HG02678 (cell line): ENCODE results near the gene ELAVL1.
A peak's percentile ranks its signal among the peaks of the same experiment; 100 is the strongest.
"Not testable (repeated sequence)": the region's sequence is repeated elsewhere in the genome, so short reads cannot be mapped to it uniquely, and the experiment has no call there.

Experiments
- ATAC-seq: cut with Tn5 transposase; IDR thresholded peaks from one replicate; pipeline ENCODE4 v1.9.1; 2021; ENCODE audit warnings: mild to moderate bottlenecking, moderate library complexity; ENCODE audit not compliant: unreplicated experiment

ELAVL1 gene

DNA sequence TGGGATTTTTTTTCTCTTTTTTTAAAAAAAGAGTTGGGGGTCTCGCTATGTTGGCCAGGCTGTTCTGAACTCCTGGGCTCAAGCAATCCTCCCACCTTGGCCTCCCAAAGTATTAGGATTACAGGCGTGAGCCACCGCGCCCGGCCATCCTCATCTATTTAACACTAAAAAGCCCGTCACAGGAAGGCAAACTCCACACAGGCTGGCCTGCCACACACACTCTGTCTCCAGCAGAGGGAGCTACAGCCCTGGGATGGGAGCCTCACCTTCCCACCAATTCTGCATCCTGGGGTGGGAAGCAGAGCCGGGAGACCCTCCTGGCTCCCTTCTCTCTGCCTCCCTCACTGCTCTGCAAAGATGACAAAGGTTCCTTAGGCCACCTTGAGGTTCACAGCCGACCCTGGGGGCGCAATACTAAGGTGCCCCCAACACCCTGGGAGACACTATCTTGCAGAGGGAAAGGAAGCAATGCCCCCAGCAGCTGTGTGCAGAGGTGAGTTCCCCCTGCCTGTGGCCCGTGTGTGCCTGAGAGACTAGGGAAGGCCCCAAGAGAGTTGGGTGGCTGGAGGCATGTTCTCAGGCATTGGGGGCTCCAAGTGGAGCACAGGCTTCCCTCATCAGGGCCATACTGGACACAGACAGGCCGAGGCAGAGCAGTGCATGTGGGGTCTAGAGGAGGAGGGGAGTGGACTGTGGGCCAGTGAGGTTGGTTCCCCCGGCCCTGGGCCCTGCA, 34.6 kb downstream of the ELAVL1 start:
- ATAC-seq: no peak

DNA sequence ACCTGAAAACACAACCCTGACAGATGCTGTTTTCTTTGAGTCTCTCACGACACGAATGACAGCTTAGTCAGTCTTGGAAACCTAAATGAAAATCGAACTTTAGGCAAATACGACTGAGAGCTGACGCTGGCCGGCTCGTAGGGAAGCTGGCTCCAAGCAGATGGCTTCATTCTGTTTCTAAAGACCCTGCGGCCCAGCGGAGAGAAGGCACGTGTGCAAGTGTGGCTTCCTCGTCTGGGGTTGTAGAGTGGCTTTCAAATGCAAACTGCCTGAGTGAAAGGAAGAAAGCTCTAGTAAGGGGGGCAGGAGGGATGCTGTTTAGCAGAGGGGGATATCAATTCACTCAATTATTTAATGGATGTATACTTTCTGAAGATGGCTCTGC, 35.9 kb downstream of the ELAVL1 start:
- no peak for ATAC-seq

DNA sequence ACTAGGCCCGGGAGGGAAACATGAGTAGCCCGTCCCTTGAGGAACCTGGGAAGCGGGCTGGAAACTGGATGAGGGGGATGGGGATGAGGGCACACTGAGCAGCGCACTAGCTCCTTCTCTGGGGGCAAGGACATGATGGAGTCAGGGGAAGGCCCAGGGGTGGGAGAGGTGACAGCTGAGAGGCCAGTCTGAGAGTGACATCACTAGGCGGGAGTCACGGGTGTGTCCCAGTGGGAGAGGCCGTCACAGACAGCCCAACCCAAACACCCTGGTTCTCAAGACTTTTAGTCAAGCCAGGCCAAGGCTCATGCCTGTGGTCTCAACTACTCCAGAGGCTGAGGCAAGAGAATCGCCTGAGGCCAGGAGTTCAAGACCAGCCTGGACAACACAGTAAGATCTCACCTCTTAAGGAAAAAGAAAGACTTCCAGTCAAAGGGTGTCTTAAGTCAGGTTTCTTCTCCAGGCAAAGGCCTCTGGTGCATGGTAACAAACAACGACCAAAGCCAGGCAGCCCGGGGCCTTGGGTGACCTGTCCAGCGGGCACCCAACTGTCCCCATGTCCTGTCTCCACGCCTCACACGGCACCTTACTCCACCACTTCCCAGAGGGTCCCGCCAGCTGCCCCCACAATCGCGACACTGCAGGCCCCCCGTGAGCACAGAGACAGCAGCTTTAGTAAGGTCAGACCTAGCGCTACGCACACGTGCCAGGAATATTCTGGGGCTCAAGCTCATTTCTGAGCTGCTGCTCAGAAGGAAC, 36.5 kb downstream of the ELAVL1 start:
- ATAC-seq: no peak

DNA sequence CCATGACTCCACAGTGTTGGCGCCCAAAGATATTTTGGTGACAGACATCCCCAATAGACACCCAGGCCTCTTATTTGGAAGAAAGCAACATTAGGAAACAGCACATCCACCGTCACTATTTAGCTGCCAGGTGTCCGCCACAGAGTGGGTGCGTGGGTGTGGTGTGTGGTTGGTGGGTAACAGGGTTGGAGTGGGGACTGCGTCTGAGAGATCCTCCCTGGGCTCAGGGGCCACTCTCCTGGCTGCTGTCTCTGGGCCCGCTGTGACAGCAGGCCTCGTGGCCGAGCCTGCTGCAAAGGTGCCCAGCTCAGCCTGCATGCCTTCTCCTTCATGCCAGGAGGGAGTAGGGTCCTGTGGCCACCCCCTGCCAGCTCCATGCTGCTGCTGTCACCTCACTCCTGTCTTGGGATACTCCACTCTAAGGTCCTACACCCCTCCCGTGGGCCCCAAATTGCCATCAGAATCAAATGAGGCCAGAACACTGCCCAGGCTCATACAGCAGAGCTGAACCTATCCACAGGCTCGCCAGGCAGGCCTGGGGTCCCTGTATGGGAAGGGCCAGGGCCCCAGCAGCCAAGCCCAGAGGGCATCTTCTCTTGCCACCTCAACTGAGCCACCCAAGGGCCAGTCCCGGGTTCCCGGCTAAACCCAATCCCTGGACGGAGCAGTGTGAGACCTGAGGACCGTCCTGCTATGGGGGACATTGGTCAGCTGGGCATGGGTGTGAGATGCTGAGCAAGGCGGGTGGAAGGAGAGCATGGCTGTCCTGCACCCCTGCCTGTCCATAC, 37.2 kb downstream of the ELAVL1 start:
- ATAC-seq: no peak

DNA sequence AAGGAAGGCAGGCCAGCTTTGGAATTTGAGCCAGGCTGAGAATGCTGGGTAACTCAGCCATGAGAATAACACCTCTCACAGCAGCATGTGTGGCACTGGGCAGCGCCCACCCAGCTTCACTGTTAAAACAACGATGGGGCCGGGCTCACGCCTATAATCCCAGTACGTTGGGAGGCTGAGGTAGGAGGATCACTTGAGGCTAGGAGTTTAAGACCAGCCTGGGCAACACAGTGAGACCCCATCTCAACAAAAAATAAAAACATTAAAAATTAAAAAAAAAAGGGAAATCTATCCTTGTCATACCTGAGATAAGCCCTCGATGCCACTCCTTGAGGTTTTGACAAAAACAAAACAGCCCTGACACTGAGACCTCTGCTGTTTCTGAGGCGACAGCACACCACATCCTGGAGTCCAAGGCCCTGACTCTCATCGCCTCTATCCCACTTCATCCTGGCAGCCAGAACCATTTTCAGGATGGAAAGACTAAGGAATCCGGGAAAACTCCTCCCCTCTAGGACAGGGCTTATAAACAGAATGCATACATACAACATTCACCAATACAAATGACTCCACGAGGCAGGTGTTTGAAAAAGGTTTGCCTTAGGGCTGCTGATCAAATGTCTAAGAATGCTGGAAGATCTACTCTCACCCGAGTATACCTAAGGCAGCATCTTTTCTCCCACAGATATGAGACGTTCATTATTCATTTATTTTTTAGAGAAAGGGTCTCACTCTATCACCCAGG, 39.3 kb downstream of the ELAVL1 start:
- no peak for ATAC-seq

DNA sequence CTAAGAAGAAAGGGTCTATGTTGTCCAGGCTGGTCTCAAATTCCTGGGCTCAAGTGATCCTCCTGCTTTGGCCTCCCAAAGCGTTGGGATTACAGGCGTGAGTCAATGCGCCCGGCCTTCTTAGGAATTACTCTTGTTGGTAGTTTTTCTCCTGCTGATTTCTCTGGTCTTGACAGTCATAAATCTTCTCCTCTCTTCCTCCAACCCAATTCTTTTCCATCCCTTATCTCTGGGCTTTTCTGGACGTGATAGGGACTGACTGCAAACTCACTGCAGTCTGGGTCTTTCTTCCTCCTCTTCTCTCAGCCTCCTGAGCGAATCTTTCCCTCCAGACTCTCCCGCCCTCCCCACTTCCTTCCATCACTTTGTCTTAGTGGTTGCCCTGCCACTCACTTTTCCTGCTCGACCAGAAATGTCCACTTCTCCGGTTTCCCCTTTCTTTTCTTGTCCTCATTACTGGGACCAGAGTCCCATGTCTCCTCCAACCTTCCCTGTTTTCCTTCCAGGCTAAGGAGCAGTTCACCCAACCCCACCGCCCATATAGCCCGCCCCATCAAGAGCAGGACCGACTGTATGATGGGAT, 40.1 kb downstream of the ELAVL1 start:
- no peak for ATAC-seq

DNA sequence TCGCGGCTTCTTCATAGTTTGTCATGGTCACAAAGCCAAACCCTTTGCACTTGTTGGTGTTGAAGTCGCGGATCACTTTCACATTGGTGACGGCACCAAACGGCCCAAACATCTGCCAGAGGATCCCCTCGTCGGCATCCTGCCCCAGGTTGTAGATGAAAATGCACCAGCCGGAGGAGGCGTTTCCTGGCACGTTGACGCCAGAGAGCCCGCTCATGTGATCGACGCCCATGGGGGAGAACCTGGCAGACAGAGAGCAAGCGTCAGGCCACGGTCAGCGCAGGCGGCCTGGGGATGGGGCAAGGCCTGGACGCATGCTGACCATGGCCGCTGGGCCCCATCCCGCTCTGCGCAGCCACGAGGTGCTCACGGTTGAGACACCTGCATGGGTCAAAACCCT, 41.9 kb downstream of the ELAVL1 start:
- ATAC-seq: no peak

DNA sequence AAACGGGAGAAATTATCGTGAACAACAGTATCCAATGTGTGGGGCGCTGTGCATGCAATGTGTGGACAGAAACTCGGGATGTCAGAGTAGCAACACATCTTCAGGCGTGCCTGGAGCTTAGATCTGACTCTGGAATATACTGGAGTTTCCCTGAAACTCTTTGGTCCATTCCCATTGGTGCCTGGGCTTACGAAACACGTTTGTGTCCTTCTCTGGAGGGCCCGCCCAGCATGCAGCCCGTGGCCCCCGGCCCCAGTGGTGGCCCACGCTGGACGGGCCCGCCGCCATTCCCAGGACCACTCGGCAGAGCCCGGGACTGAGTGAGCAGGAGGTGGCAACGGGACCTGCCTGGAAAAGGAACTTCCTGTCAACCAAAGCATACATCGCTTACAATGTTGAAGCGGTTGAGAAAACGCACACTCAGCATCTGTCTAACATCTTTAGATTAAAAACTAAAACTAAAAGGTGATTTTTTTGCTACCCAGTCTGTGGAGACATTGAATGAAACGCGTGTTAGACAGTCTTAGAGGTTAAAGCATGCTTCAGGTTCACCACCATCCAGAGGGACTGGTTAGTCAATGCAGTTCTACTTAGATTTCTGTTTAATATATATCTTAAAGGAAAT, 42.7 kb downstream of the ELAVL1 start:
- no peak for ATAC-seq

DNA sequence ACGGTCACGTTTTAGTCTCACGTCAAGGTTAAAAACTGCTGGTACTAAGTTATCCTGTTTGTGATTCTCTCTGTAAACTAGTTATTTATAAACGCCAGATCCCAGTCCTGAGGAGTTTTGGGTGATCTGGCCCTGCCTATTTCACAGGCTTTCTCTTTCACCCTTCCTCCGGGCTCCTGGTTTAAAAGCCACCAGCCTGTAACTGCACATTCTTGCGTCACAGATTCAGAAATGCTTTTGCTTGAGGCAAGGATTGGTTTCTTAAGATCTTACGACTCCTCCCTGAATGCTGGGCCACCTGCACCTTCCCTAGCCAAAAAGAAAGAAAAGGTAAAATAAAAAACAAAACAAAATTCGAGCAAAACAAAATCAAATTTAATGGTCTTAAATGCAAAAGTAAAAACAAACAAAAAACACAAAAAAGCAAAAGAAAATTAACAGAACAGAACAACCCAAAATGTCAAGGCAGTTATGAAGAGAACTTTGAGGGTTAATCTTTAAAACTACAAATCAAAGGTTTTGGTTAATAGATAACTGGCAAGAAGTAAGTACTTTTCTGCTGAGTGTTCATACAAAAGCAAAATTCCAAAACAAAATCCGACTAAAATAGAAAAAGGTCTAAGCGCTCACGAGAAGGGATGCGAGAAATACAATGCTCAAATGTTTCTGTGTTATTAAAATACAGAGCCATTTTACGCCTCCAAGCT, 43.4 kb downstream of the ELAVL1 start:
- ATAC-seq: no peak

DNA sequence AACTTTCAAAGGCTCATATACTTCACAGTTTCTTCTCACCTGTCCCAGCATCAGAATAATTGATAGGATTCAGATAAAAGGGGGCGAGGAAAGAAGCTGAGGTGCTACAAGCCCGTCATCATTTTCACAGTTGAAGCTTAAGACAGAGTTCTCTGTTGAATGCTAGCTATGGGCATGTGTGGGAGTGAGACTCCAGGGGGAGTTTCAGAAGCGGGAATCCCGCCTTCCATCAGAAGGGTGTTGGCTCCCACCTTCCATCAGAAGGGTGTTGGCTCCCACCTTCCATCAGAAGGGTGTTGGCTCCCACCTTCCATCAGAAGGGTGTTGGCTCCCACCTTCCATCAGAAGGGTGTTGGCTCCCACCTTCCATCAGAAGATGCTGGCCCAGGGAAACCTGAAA, 44.4 kb downstream of the ELAVL1 start:
- ATAC-seq: not testable (repeated sequence)

DNA sequence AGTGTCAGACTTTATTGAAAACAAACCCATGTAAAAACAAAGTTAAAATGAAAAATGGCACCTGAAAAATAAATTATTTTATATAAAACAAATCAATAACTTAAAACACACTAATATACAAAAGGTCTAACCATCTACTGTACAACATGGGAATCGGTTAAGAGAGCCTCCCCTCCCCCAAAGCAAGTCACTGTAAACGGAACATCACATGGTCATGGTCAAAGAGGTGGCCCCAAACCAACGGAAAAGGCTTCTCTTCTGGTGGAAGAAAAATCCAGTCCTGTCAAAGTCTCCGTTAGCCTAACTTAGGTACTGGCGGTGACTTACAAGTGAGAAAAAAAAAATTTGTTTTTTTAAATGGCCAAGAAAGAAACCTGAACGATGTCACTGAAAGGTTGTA, 46.2 kb downstream of the ELAVL1 start:
- ATAC-seq: no peak

DNA sequence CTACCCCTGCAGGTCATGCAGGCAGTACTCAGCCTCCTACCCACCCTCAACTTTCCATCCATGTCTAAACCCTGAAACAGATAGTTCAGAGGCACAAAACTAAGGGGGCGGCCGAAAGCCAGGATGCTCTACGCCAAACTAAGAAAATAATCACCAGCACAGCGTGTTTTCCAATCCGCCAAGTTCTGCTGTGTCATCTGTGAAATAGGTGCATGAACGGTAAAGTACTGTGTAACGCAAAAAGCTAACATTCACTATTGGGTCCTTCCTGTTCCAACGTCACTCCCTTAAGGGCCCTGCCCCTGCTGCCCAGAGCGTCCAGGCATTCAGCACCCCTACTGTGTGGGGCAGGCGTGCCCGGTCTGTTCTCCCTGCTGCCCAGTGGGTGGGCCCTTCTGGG, 49.7 kb downstream of the ELAVL1 start:
- no peak for ATAC-seq

DNA sequence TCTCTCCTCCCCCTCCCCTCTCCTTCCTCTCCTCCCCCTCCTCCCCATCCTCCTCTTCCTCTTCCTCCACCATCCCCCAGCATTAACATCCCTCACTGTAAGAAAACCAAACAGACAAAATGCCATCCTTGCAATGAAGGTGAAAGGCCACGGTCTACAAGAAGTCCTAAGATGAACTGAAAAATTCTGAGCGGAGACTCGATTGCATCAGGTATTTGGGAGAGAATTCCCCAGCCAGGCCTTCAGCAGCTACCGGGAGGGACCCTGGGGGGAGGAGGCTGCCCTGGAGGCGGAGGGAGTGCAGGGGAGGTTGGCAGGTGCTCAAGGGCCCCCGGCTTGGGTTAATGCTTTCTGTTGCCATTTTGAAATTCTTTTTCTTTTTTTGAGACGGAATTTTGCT, 51.9 kb downstream of the ELAVL1 start:
- ATAC-seq: no peak

DNA sequence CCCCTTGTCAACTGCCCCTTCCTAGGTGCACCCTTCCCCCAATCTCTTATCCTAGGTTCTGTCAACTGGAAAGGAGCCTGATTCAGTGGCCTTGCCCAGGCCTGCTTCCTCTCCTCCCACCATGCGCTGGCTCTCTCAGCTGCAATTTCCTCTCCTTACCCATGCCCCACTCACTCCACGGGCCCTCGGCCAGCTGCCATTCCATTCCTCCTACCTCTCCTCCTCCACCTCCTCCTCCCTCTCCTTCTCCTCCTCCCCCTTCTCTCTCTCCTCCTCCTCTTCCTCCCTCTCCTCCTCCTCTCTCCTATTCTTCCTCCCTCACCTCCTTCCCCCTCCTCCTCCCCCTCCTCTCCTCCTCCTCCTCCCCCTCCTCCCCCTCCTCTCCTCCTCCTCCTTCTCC, 52.4 kb downstream of the ELAVL1 start:
- ATAC-seq: no peak

DNA sequence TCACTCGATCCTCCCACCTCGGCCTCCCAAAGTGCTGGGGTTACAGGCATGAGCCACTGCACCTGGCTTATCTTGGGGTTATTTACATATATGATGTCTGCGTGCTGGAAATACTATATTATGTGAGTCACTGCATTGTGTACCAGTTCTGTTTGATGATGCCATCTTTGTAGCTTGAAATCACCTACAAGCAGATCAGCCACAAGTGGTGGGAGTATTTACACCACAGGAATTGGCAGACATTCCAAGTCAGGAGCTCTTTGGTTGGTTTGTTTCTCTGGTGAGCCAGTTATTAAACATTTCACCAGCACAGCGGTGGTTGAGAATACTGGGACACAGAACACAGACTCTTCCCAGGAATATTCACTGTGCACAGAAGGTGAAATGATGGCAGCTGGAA, 57.5 kb downstream of the ELAVL1 start:
- ATAC-seq: no peak

DNA sequence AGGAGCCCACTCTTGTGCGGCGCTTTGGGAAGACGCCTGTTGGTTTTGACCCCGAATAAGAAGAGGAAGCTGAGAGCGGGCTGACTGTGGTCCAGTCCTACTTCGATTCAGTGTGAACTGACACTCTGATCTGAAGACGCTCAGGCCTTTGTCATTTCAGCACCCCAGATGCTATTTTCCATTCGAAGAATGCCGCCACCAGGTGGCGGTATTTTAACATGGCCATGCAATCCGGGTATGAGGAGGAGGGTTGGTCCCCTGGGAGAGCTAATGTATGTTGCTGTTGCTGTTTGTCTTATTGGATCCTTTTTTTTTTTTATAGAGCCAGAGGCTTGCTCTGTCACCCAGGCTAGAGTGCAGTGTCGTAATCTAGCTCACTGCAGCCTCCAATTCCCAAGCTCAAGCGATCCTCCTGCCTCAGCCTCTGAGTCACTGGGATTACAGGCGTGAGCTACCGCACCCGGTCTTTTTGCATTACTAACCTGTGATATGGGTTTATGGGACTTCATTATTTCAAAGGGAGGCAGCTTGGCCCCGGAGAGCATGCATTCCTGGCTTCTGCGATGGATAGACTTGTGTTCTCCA, 61.2 kb downstream of the ELAVL1 start:
- ATAC-seq: peak; percentile 25

DNA sequence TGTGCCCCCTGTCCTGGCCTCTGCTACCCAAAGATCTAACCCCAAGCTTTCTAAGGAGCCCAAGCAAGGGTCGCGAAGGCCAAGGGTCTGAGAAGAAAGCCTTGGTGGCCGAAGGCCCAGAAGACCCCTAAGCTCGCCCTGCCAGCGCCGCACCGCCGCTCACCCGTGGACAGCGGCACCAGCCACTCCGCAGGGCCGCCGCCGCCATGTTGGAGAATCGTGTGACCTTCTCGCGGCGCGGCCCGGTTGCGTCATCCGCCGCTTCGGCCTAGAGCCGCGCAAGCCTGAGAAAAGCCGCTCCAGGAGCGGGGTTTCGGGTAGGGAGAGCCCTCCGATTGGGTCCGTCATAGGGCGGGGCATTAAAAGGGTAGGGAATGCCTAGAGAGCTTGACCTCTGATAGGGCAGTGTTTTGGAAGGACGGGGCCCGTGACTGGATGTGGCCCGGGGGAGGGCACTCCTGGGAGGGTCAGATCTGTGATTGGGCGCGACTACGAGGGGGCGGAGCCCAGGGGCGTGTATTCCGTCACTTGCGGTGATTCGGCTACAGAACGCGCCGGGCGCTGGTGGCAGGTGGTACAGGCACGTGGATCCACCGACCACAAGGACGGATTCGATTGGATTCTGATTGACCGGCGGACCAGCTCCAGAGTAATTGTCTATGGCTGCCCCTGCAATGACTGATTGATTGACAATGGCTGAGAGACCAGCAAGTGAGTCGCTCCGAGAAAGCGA, 61.8 kb downstream of the ELAVL1 start, which contains the start of gene TIMM44:
TIMM44 (minus strand) TSS at position 223 of the 733 bp plus-strand sequence; CDS start at position 208, 15 bp downstream.
- ATAC-seq: peak; percentile 97

DNA sequence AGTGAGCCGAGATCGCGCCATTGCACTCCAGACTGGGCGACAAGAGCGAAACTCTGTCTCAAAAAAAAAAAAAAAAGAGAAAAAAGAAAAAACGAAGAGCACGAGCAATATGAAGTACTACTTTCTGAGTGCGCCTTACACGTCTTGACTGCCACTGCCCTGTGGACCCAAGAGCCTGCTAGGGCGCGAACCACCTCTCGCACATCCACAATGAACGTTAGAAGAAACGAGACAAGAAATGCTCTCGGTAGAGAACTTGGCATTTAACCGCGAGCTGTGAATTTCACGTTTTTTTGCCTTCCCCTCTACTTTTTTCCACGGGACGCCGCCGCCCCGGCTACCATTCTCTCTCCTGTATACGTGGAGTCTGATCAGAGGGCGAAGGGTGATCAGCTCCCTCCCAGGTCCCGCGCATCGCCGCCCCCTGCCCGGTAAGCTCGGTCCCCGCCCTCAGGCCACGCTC, 62.4 kb downstream of the ELAVL1 start:
- peak; percentile 18 for ATAC-seq
